ENCODE results near the gene ASAP2. TPM values are rescaled to one million over a fixed set of nuclear protein-coding genes. Genes with fewer than 3 reads are reported as not detected.

Gene ASAP2
- total RNA-seq, 4 donors from 2014 or later, result 33.2 to 62.1 (median 54.5) TPM

- H3K4me3 ChIP-seq, result no peak overlapping the region
- intact Hi-C loops (cut with DNase I; ENCODE audit: low total_unique reads) (no loop called here), in situ Hi-C loops (cut with MboI; ENCODE audit: low pct_ligation_motif_present in 1 of 4, low pct_unique_long_range_greater_than_20kb in 1 of 4, low sequenced_read_pairs in 3 of 4) (no loop called here)
- no peak for DNase-seq
- no peaks in the 10 kb centered on the region for H3K27me3 ChIP-seq
- WGBS, 2 donors (ENCODE audit: low coverage in 1 of 2), result 73 to 88% methylated on average over 1 to 2 of the region's 2 CpGs
- H3K36me3 ChIP-seq, result peaks cover 0 to 51% (median 5%) of the 10 kb centered on the region in 4 donors
- H3K9me3 ChIP-seq, result no peaks in the 10 kb centered on the region
- no peaks in the 10 kb centered on the region for H3K4me1 ChIP-seq
- no peak overlapping the region for H3K27ac ChIP-seq
- TF ChIP-seq POLR2AphosphoS5 (IDR thresholded peaks at IDR 0.05) (no peak), EP300 (IDR thresholded peaks at IDR 0.05; ENCODE audit: low read depth) (no peak), CTCF (IDR thresholded peaks at IDR 0.05) (no peak), POLR2A (IDR thresholded peaks at IDR 0.05) (no peak)
These were observed 154.1 kb downstream of the ASAP2 start for GRCh38 chr2:9360701-9361100.

- Histone ChIP-seq H3K9me3 (no peaks in the 10 kb centered on the region), H3K4me3 (no peak overlapping the region), H3K27me3 (no peaks in the 10 kb centered on the region), H3K27ac (no peak overlapping the region), H3K4me1 (no peaks in the 10 kb centered on the region), H3K36me3 (peaks cover 0 to 30% (median 3%) of the 10 kb centered on the region in 4 donors)
- DNase-seq, result no peak
- TF ChIP-seq EP300 (IDR thresholded peaks at IDR 0.05; ENCODE audit: low read depth), result no peak
- TF ChIP-seq POLR2A (IDR thresholded peaks at IDR 0.05), result no peak
- no peak for TF ChIP-seq CTCF (IDR thresholded peaks at IDR 0.05)
- no peak for TF ChIP-seq POLR2AphosphoS5 (IDR thresholded peaks at IDR 0.05)
- WGBS, 2 donors (ENCODE audit: low coverage in 1 of 2), result 83 to 100% methylated on average over 2 to 4 of the region's 4 CpGs
- intact Hi-C loops (cut with DNase I; ENCODE audit: low total_unique reads), result no loop called here
- in situ Hi-C loops (cut with MboI; ENCODE audit: low pct_ligation_motif_present in 1 of 4, low pct_unique_long_range_greater_than_20kb in 1 of 4, low sequenced_read_pairs in 3 of 4), result no loop called here
These were observed 157.8 kb downstream of the ASAP2 start for GRCh38 chr2:9364373-9364772.

- in situ Hi-C loops (cut with MboI; ENCODE audit: low pct_ligation_motif_present in 1 of 4, low pct_unique_long_range_greater_than_20kb in 1 of 4, low sequenced_read_pairs in 3 of 4), result no loop called here
- peaks cover 0 to 24% (median 2%) of the 10 kb centered on the region in 4 donors for H3K36me3 ChIP-seq
These were observed 158.3 kb downstream of the ASAP2 start for GRCh38 chr2:9364791-9365497.

GRCh38 chr2:9365498-9366019, 158.9 kb downstream of the ASAP2 start:
- Histone ChIP-seq H3K36me3 (peaks cover 0 to 22% (median 2%) of the 10 kb centered on the region in 4 donors), H3K4me3 (no peak overlapping the region), H3K4me1 (no peaks in the 10 kb centered on the region), H3K27me3 (no peaks in the 10 kb centered on the region), H3K9me3 (no peaks in the 10 kb centered on the region), H3K27ac (no peak overlapping the region)
- intact Hi-C loops (cut with DNase I; ENCODE audit: low total_unique reads) (no loop called here), in situ Hi-C loops (cut with MboI; ENCODE audit: low pct_ligation_motif_present in 1 of 4, low pct_unique_long_range_greater_than_20kb in 1 of 4, low sequenced_read_pairs in 3 of 4) (no loop called here)
- WGBS, 2 donors (ENCODE audit: low coverage in 1 of 2), result 60 to 86% methylated on average over 1 to 8 of the region's 8 CpGs
- no peak for DNase-seq
- no peak for TF ChIP-seq POLR2AphosphoS5 (IDR thresholded peaks at IDR 0.05)
- no peak for TF ChIP-seq CTCF (IDR thresholded peaks at IDR 0.05)
- TF ChIP-seq EP300 (IDR thresholded peaks at IDR 0.05; ENCODE audit: low read depth), result no peak
- no peak for TF ChIP-seq POLR2A (IDR thresholded peaks at IDR 0.05)

More at GRCh38 chr2:9364791-9365497, 158.3 kb downstream of the ASAP2 start:
- Histone ChIP-seq H3K9me3 (no peaks in the 10 kb centered on the region), H3K27me3 (no peaks in the 10 kb centered on the region), H3K4me1 (no peaks in the 10 kb centered on the region), H3K4me3 (no peak overlapping the region), H3K27ac (no peak overlapping the region)
- intact Hi-C loops (cut with DNase I; ENCODE audit: low total_unique reads), result no loop called here
- no peak for DNase-seq
- TF ChIP-seq CTCF (IDR thresholded peaks at IDR 0.05) (no peak), EP300 (IDR thresholded peaks at IDR 0.05; ENCODE audit: low read depth) (no peak), POLR2A (IDR thresholded peaks at IDR 0.05) (no peak), POLR2AphosphoS5 (IDR thresholded peaks at IDR 0.05) (no peak)
- 85 to 90% methylated on average over 2 to 4 of the region's 4 CpGs for WGBS, 2 donors (ENCODE audit: low coverage in 1 of 2)

Data from transverse colon (tissue), 4 donors.